Mesenchymal stem cell (in vitro differentiated cells and primary cell): ENCODE measurements around the gene PROX1.
A peak's percentile ranks its signal among the peaks of the same experiment; 100 is the strongest.

Experiments used
- DNase-seq: peaks from one replicate; pipeline ENCODE4 v3.0.0-alpha.2; 2013
- H2AFZ ChIP-seq: one replicate; pipeline ENCODE4 v1.6.1; 2013; ENCODE audit warnings: low read depth, mild to moderate bottlenecking, control low read depth, inconsistent platforms, low read length, moderate library complexity
- H2AK5ac ChIP-seq: 2 replicates; pipeline ENCODE4 v1.6.1; 2013; ENCODE audit warnings: low read length, moderate library complexity, mild to moderate bottlenecking, inconsistent platforms; ENCODE audit not compliant: severe bottlenecking
- H2BK120ac ChIP-seq: one replicate; pipeline ENCODE4 v1.6.1; 2013; ENCODE audit warnings: low read depth, mild to moderate bottlenecking, inconsistent platforms, low read length, moderate library complexity
- H2BK12ac ChIP-seq, 2 experiments: one replicate each; pipeline ENCODE4 v1.6.1; 2013; ENCODE audit warnings: inconsistent platforms in 2 of 2, low read length in 2 of 2, mild to moderate bottlenecking in 2 of 2, moderate library complexity in 2 of 2, control low read depth in 1 of 2
- H2BK15ac ChIP-seq: one replicate; pipeline ENCODE4 v1.6.1; 2013; ENCODE audit warnings: mild to moderate bottlenecking, low read depth, inconsistent platforms; ENCODE audit not compliant: poor library complexity, severe bottlenecking
- H2BK5ac ChIP-seq: 2 replicates; pipeline ENCODE4 v1.6.1; 2013; ENCODE audit warnings: low read depth, mild to moderate bottlenecking, low read length, control low read depth, inconsistent platforms; ENCODE audit not compliant: poor library complexity, severe bottlenecking
- H3K14ac ChIP-seq, 2 experiments: one replicate each; pipeline ENCODE4 v1.6.1; 2013; ENCODE audit warnings: inconsistent platforms in 2 of 2, low read length in 2 of 2, control low read depth in 1 of 2, mild to moderate bottlenecking in 1 of 2, moderate library complexity in 1 of 2
- H3K18ac ChIP-seq, 2 experiments: one replicate each; pipeline ENCODE4 v1.6.1; 2013; ENCODE audit warnings: inconsistent platforms in 2 of 2, low read length in 2 of 2, control low read depth in 1 of 2, low read depth in 1 of 2, mild to moderate bottlenecking in 1 of 2
- H3K23ac ChIP-seq, 2 experiments: one replicate each; pipeline ENCODE4 v1.6.1; 2013; ENCODE audit warnings: inconsistent platforms in 2 of 2, low read length in 2 of 2, mild to moderate bottlenecking in 2 of 2, moderate library complexity in 2 of 2, control low read depth in 1 of 2
- H3K27ac ChIP-seq: 2 replicates; pipeline ENCODE4 v1.5.1; 2013; ENCODE audit warnings: mild to moderate bottlenecking, moderate library complexity, low read length, control low read depth, inconsistent platforms; ENCODE audit not compliant: poor library complexity, severe bottlenecking
- H3K27me3 ChIP-seq, 2 experiments: 2 replicates each; pipeline versions ENCODE4 v1.6.1 to v1.7.0; 2013; ENCODE audit warnings: low read length in 2 of 2, mild to moderate bottlenecking in 2 of 2, moderate library complexity in 2 of 2, control low read depth in 1 of 2, inconsistent platforms in 1 of 2; ENCODE audit not compliant: control insufficient read depth in 1 of 2, insufficient read depth in 1 of 2
- H3K36me3 ChIP-seq, 2 experiments: 2 replicates each; pipeline versions ENCODE4 v1.6.1 to v1.7.0; 2013; ENCODE audit warnings: low read length in 2 of 2, control low read depth in 1 of 2, inconsistent platforms in 1 of 2, low read depth in 1 of 2, mild to moderate bottlenecking in 1 of 2; ENCODE audit not compliant: insufficient read depth in 2 of 2, control insufficient read depth in 1 of 2
- H3K4ac ChIP-seq, 2 experiments: one replicate each; pipeline ENCODE4 v1.6.1; 2013; ENCODE audit warnings: inconsistent platforms in 2 of 2, low read length in 2 of 2, mild to moderate bottlenecking in 2 of 2, moderate library complexity in 2 of 2, control low read depth in 1 of 2, low read depth in 1 of 2
- H3K4me1 ChIP-seq: 2 replicates; pipeline ENCODE4 v1.6.1; 2013; ENCODE audit warnings: low read depth, low read length, control low read depth; ENCODE audit not compliant: control insufficient read depth, insufficient read depth
- H3K4me2 ChIP-seq: 2 replicates; pipeline ENCODE4 v1.6.1; 2013; ENCODE audit warnings: low read length, mild to moderate bottlenecking, inconsistent platforms; ENCODE audit not compliant: poor library complexity, severe bottlenecking
- H3K4me3 ChIP-seq, 2 experiments: 2 replicates each; pipeline versions ENCODE4 v1.5.1 to v1.7.0; 2013; ENCODE audit warnings: low read length in 2 of 2, mild to moderate bottlenecking in 2 of 2, control low read depth in 1 of 2, low read depth in 1 of 2; ENCODE audit not compliant: insufficient read depth in 1 of 2
- H3K79me1 ChIP-seq: replicated peaks from 2 replicates; pipeline ENCODE4 v1.6.1; 2013; ENCODE audit warnings: mild to moderate bottlenecking, control low read depth, low read length, inconsistent platforms; ENCODE audit not compliant: poor library complexity, severe bottlenecking
- H3K9ac ChIP-seq: 2 replicates; pipeline ENCODE4 v1.7.0; 2013; ENCODE audit warnings: mild to moderate bottlenecking, low read length, moderate library complexity
- H3K9me3 ChIP-seq: 2 replicates; pipeline ENCODE4 v1.7.0; 2013; ENCODE audit warnings: mild to moderate bottlenecking, low read length; ENCODE audit not compliant: control insufficient read depth
- H4K8ac ChIP-seq: one replicate; pipeline ENCODE4 v1.6.1; 2013; ENCODE audit warnings: inconsistent platforms, mild to moderate bottlenecking, low read length, moderate library complexity
- H4K91ac ChIP-seq: one replicate; pipeline ENCODE4 v1.6.1; 2013; ENCODE audit warnings: mild to moderate bottlenecking, low read length, inconsistent platforms
- WGBS: methylation state at CpG from one replicate; pipeline ENCODE4 v1.1.7; 2013; ENCODE audit warnings: mixed read lengths; 5-methylcytosine and 5-hydroxymethylcytosine counted together

The PROX1 gene

DNA sequence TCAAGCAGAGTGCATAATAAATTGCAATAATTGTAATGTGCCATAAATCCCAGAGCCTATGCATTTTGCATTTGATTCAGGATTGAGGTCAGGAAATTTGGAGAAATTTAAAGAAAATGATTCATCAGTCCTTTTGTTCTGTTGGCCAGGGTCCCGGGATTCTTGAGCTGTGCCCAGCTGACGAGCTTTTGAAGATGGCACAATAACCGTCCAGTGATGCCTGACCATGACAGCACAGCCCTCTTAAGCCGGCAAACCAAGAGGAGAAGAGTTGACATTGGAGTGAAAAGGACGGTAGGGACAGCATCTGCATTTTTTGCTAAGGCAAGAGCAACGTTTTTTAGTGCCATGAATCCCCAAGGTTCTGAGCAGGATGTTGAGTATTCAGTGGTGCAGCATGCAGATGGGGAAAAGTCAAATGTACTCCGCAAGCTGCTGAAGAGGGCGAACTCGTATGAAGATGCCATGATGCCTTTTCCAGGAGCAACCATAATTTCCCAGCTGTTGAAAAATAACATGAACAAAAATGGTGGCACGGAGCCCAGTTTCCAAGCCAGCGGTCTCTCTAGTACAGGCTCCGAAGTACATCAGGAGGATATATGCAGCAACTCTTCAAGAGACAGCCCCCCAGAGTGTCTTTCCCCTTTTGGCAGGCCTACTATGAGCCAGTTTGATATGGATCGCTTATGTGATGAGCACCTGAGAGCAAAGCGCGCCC is 8.7 kb downstream of the PROX1 start:
- Histone ChIP-seq H3K18ac (no peak overlapping the region), H2AFZ (no peak overlapping the region), H3K9ac (no peak overlapping the region), H3K9me3 (no peaks in the 10 kb centered on the region), H2BK120ac (no peak overlapping the region), H3K4ac (no peak overlapping the region), H3K4me3 (peak overlapping the region in 1 of 2 experiments; percentile 63), H3K79me1 (no peaks in the 10 kb centered on the region), H3K27ac (no peak overlapping the region), H3K27me3 (peaks cover 5% of the 10 kb centered on the region in 2 experiments), H3K4me2 (no peak overlapping the region), H2BK5ac (no peak overlapping the region), H2BK12ac (no peak overlapping the region), H3K4me1 (no peaks in the 10 kb centered on the region), H3K36me3 (no peaks in the 10 kb centered on the region), H3K23ac (no peak overlapping the region), H2AK5ac (no peak overlapping the region), H2BK15ac (no peak overlapping the region), H4K8ac (no peak overlapping the region), H4K91ac (no peak overlapping the region), H3K14ac (no peak overlapping the region)
- DNase-seq: no peak
- 90% methylated on average over 15 of the region's 15 CpGs for WGBS

DNA sequence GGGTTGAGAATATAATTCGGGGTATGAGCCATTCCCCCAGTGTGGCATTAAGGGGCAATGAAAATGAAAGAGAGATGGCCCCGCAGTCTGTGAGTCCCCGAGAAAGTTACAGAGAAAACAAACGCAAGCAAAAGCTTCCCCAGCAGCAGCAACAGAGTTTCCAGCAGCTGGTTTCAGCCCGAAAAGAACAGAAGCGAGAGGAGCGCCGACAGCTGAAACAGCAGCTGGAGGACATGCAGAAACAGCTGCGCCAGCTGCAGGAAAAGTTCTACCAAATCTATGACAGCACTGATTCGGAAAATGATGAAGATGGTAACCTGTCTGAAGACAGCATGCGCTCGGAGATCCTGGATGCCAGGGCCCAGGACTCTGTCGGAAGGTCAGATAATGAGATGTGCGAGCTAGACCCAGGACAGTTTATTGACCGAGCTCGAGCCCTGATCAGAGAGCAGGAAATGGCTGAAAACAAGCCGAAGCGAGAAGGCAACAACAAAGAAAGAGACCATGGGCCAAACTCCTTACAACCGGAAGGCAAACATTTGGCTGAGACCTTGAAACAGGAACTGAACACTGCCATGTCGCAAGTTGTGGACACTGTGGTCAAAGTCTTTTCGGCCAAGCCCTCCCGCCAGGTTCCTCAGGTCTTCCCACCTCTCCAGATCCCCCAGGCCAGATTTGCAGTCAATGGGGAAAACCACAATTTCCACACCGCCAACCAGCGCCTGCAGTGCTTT is 9.4 kb downstream of the PROX1 start:
- H3K4me1 ChIP-seq: no peaks in the 10 kb centered on the region
- no peaks in the 10 kb centered on the region for H3K79me1 ChIP-seq
- no peak overlapping the region for H2BK120ac ChIP-seq
- H2BK12ac ChIP-seq: no peak overlapping the region
- H3K9me3 ChIP-seq: no peaks in the 10 kb centered on the region
- peaks cover 4 to 5% of the 10 kb centered on the region in 2 experiments for H3K27me3 ChIP-seq
- H2AK5ac ChIP-seq: no peak overlapping the region
- no peak overlapping the region for H3K27ac ChIP-seq
- no peak overlapping the region for H4K8ac ChIP-seq
- H2BK5ac ChIP-seq: no peak overlapping the region
- no peak overlapping the region for H3K14ac ChIP-seq
- no peak overlapping the region for H2BK15ac ChIP-seq
- no peak overlapping the region for H3K4ac ChIP-seq
- H3K23ac ChIP-seq: no peak overlapping the region
- no peak for DNase-seq
- no peak overlapping the region for H4K91ac ChIP-seq
- H3K4me3 ChIP-seq: peak overlapping the region in 1 of 2 experiments; percentile 63
- H3K36me3 ChIP-seq: no peaks in the 10 kb centered on the region
- H3K18ac ChIP-seq: no peak overlapping the region
- no peak overlapping the region for H2AFZ ChIP-seq
- WGBS: 92% methylated on average over 24 of the region's 24 CpGs
- no peak overlapping the region for H3K9ac ChIP-seq
- no peak overlapping the region for H3K4me2 ChIP-seq

DNA sequence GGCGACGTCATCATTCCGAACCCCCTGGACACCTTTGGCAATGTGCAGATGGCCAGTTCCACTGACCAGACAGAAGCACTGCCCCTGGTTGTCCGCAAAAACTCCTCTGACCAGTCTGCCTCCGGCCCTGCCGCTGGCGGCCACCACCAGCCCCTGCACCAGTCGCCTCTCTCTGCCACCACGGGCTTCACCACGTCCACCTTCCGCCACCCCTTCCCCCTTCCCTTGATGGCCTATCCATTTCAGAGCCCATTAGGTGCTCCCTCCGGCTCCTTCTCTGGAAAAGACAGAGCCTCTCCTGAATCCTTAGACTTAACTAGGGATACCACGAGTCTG is 10.0 kb downstream of the PROX1 start:
- H4K91ac ChIP-seq: no peak overlapping the region
- WGBS: 88% methylated on average over 13 of the region's 13 CpGs
- no peak overlapping the region for H3K23ac ChIP-seq
- H3K27ac ChIP-seq: no peak overlapping the region
- no peak overlapping the region for H2AK5ac ChIP-seq
- no peak overlapping the region for H3K18ac ChIP-seq
- no peaks in the 10 kb centered on the region for H3K36me3 ChIP-seq
- no peak overlapping the region for H2BK120ac ChIP-seq
- H3K4me2 ChIP-seq: no peak overlapping the region
- no peak overlapping the region for H3K9ac ChIP-seq
- no peak overlapping the region for H2BK15ac ChIP-seq
- H3K79me1 ChIP-seq: no peaks in the 10 kb centered on the region
- H3K14ac ChIP-seq: no peak overlapping the region
- no peak overlapping the region for H2BK12ac ChIP-seq
- H2BK5ac ChIP-seq: no peak overlapping the region
- no peak overlapping the region for H4K8ac ChIP-seq
- H3K27me3 ChIP-seq: peaks cover 4 to 5% of the 10 kb centered on the region in 2 experiments
- no peaks in the 10 kb centered on the region for H3K9me3 ChIP-seq
- no peak overlapping the region for H2AFZ ChIP-seq
- H3K4me1 ChIP-seq: no peaks in the 10 kb centered on the region
- no peak overlapping the region for H3K4me3 ChIP-seq
- no peak overlapping the region for H3K4ac ChIP-seq
- DNase-seq: no peak

DNA sequence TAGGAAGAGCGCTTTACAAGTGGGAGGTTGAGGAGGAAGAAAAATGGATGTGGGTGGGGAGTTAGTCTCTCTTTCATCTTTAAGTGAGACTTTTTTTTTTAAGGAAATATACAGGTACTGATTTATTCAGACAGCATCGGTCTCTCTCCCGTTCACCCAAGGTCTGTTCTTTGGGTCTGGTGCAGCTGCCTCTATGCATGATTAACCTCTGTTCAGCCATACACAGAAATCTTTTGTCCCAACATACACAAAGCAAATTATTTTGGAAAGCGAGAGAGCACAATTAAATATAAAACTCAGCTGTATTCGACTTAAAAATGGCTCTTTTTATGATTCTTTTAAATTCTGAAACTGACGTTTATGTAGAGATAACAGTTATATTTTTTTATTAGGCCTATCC is 11.0 kb downstream of the PROX1 start:
- Histone ChIP-seq H3K4me2 (no peak overlapping the region), H2BK12ac (no peak overlapping the region), H3K4ac (no peak overlapping the region), H2BK5ac (no peak overlapping the region), H3K79me1 (no peaks in the 10 kb centered on the region), H3K14ac (no peak overlapping the region), H3K9me3 (no peaks in the 10 kb centered on the region), H4K91ac (no peak overlapping the region), H2AK5ac (no peak overlapping the region), H3K27ac (no peak overlapping the region), H3K27me3 (peaks cover 4% of the 10 kb centered on the region in 2 experiments), H3K4me3 (no peak overlapping the region), H2BK15ac (no peak overlapping the region), H3K23ac (no peak overlapping the region), H3K4me1 (no peaks in the 10 kb centered on the region), H3K18ac (no peak overlapping the region), H2BK120ac (no peak overlapping the region), H3K9ac (no peak overlapping the region), H3K36me3 (no peaks in the 10 kb centered on the region), H2AFZ (no peak overlapping the region), H4K8ac (no peak overlapping the region)
- 94% methylated on average over 4 of the region's 6 CpGs for WGBS
- DNase-seq: no peak
